CD4-positive, alpha-beta memory T cell (primary cell): Measurements from ENCODE around the gene PLCG2. TPM values are rescaled to one million over a fixed set of nuclear protein-coding genes. Genes with fewer than 3 reads are reported as not detected.

Source experiments
- CTCF ChIA-PET: fragments of 350-600 bp; sonication (Branson Sonifier 250); formaldehyde crosslinking; loops from one replicate; lab custom pipeline; 2021; ENCODE audit warnings: inconsistent platforms; ENCODE audit not compliant: partially characterized antibody; lab: Charles Lee
- POLR2A ChIA-PET: fragments of 350-600 bp; sonication (Branson Sonifier 250); formaldehyde crosslinking; loops from one replicate; lab custom pipeline; 2021; ENCODE audit not compliant: partially characterized antibody; lab: Charles Lee
- DNase-seq, 5 donors: peaks; one replicate each; pipeline versions ENCODE4 v3.0.0 to v3.0.0-alpha.2; 2020 to 2022; ENCODE audit warnings: mixed read lengths in 1 of 5
- H3K27ac ChIP-seq: one replicate; pipeline ENCODE4 v1.7.0; 2013; ENCODE audit warnings: low read depth, low read length
- H3K27me3 ChIP-seq: 2 replicates; pipeline ENCODE4 v1.7.0; 2013; ENCODE audit warnings: mild to moderate bottlenecking, low read length, moderate library complexity; ENCODE audit not compliant: insufficient read depth
- H3K36me3 ChIP-seq: 2 replicates; pipeline ENCODE4 v1.7.0; 2013; ENCODE audit warnings: mild to moderate bottlenecking, low read length, moderate library complexity; ENCODE audit not compliant: insufficient read depth
- H3K4me1 ChIP-seq: 2 replicates; pipeline ENCODE4 v1.7.0; 2013; ENCODE audit warnings: mild to moderate bottlenecking, low read length, moderate library complexity; ENCODE audit not compliant: insufficient read depth
- H3K4me3 ChIP-seq, 2 donors: one replicate each; pipeline ENCODE4 v1.7.0; 2013; ENCODE audit warnings: low read length in 2 of 2, mild to moderate bottlenecking in 1 of 2
- H3K9me3 ChIP-seq, 2 donors: one replicate each; pipeline ENCODE4 v1.7.0; 2013; ENCODE audit warnings: low read length in 2 of 2, control low read depth in 1 of 2; ENCODE audit not compliant: control insufficient read depth in 1 of 2
- H3K27ac Mint-ChIP-seq, 7 donors: one replicate each; pipeline ENCODE4 v1.8.0; 2020 to 2021; ENCODE audit warnings: mixed read lengths in 7 of 7, mild to moderate bottlenecking in 6 of 7, inconsistent platforms in 3 of 7, moderate library complexity in 3 of 7
- H3K27me3 Mint-ChIP-seq, 2 donors: one replicate each; pipeline ENCODE4 v1.8.0; 2020 to 2021; ENCODE audit warnings: mixed read lengths in 2 of 2
- H3K36me3 Mint-ChIP-seq, 2 donors: one replicate each; pipeline ENCODE4 v1.8.0; 2020 to 2021; ENCODE audit warnings: mixed read lengths in 2 of 2, inconsistent platforms in 1 of 2, mild to moderate bottlenecking in 1 of 2
- H3K4me1 Mint-ChIP-seq, 4 donors: one replicate each; pipeline ENCODE4 v1.8.0; 2020 to 2021; ENCODE audit warnings: mixed read lengths in 4 of 4, mild to moderate bottlenecking in 1 of 4
- H3K4me3 Mint-ChIP-seq, 8 donors: one replicate each; pipeline ENCODE4 v1.8.0; 2020 to 2021; ENCODE audit warnings: mixed read lengths in 8 of 8, mild to moderate bottlenecking in 7 of 8, moderate library complexity in 6 of 8, inconsistent platforms in 3 of 8
- H3K9me3 Mint-ChIP-seq, 8 donors: one replicate each; pipeline ENCODE4 v1.8.0; 2020 to 2021; ENCODE audit warnings: mixed read lengths in 8 of 8, mild to moderate bottlenecking in 5 of 8, inconsistent platforms in 3 of 8, moderate library complexity in 1 of 8
- intact Hi-C: fragments of 100-400 bp; cut with micrococcal nuclease; formaldehyde crosslinking; loops from one replicate; pipeline ENCODE4 v1.15.1; 2023
- polyA plus RNA-seq, 2 donors: library from polyadenylated mRNA; unstranded; fragments of 300-500 nt; fragmentation: Illumina TruSeq; gene quantifications; one replicate each; pipeline ENCODE4 v1.2.3, GENCODE V29; 2021
- total RNA-seq, 2 experiments: library from RNA; stranded (reverse); gene quantifications; one replicate each; pipeline ENCODE4 v1.2.3, GENCODE V29; 2021

Gene PLCG2
- total and polyA plus RNA-seq, 4 experiments from 2014 or later: 0.63 to 2.4 (median 2.1) TPM

DNA sequence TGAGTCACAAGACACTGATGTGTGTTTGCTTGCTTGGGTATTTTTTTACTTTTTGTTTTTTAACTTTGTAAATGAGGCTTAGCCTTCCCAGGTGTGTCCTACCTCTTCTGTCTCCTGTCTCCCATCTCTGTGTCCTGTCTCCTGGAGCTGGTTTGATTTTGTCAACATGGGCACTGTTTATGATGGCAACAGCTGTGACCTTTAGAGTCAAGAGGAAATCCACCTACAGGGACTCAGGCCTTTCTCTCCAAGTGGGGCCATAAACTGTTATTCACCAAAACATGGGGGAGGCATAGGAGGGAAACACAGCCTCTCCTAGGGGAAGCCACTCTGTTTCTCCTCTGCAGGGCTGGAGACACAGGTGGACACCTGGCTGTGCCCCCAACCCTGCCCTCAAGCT is 13.1 kb upstream of the PLCG2 start:
- no peaks in the 10 kb centered on the region for H3K27me3 Mint-ChIP-seq
- Histone ChIP-seq H3K27me3 (no peaks in the 10 kb centered on the region), H3K4me1 (no peaks in the 10 kb centered on the region), H3K9me3 (no peaks in the 10 kb centered on the region), H3K4me3 (no peak overlapping the region), H3K36me3 (no peaks in the 10 kb centered on the region), H3K27ac (no peak overlapping the region)
- POLR2A ChIA-PET: no interaction called here
- CTCF ChIA-PET: no interaction called here
- no peak overlapping the region for H3K27ac Mint-ChIP-seq
- no peak overlapping the region for H3K4me3 Mint-ChIP-seq
- no peaks in the 10 kb centered on the region for H3K9me3 Mint-ChIP-seq
- intact Hi-C loops: no loop called here
- no peaks in the 10 kb centered on the region for H3K4me1 Mint-ChIP-seq
- H3K36me3 Mint-ChIP-seq: no peaks in the 10 kb centered on the region
- DNase-seq: no peak

DNA sequence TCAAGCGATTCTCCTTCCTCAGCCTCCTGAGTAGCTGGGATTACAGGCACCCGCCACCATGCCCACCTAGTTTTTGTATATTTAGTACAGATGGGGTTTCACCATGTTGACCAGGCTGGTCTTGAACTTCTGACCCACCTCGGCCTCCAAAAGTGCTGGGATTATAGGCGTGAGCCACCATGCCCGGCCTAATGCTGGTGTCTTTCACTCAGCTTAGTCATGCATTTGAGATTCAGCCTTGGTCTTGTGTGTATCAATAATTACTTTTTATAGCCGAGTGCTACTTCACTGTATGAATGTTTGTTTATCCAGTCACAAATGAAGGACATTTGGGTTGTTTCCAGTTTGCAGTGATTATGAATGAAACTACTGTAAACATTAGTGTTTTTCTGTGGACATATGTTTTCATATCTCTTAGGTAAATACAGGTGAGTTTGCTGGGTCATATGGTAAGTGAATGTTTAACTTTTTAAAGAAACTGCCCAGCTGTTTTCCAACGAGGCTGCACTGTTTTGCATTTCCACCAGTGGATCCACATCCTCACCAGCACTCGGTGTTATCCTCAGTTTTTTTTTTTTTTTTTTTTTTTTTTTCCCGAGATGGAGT is 11.0 kb upstream of the PLCG2 start:
- no peaks in the 10 kb centered on the region for H3K36me3 Mint-ChIP-seq
- H3K27ac Mint-ChIP-seq: no peak overlapping the region
- H3K27me3 Mint-ChIP-seq: peaks cover 0 to 1% of the 10 kb centered on the region in 2 donors
- Histone ChIP-seq H3K27ac (no peak overlapping the region), H3K9me3 (no peaks in the 10 kb centered on the region), H3K36me3 (no peaks in the 10 kb centered on the region), H3K4me3 (no peak overlapping the region), H3K4me1 (no peaks in the 10 kb centered on the region), H3K27me3 (no peaks in the 10 kb centered on the region)
- H3K9me3 Mint-ChIP-seq: no peaks in the 10 kb centered on the region
- no peak overlapping the region for H3K4me3 Mint-ChIP-seq
- ChIA-PET CTCF (no interaction called here), POLR2A (no interaction called here)
- no peak for DNase-seq
- intact Hi-C loops: no loop called here
- no peaks in the 10 kb centered on the region for H3K4me1 Mint-ChIP-seq

DNA sequence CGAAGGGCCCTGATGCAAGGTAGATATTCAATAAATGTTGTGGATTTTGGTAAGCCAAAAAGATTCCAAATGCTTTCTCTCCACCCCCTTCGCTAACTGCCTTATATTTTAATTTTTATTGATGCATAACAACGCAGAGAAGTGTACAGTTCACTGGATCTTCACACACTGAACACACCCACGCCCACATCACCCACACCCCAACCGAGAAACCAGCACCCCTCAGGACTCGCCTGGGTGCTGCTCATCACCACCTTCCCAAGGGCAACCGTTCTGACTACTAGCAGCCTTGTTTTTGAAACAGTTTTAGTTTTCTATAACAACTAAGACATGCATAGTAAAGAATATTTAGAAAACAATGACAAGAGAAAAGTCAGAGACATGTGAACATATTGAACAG is 9.1 kb upstream of the PLCG2 start:
- H3K9me3 Mint-ChIP-seq: no peaks in the 10 kb centered on the region
- Histone ChIP-seq H3K36me3 (no peaks in the 10 kb centered on the region), H3K4me3 (no peak overlapping the region), H3K9me3 (no peaks in the 10 kb centered on the region), H3K4me1 (no peaks in the 10 kb centered on the region), H3K27ac (no peak overlapping the region), H3K27me3 (no peaks in the 10 kb centered on the region)
- H3K27me3 Mint-ChIP-seq: peaks cover 0 to 1% of the 10 kb centered on the region in 2 donors
- no peaks in the 10 kb centered on the region for H3K36me3 Mint-ChIP-seq
- ChIA-PET CTCF (interaction anchor here (0.7 kb wide), 1 partner anchor 27 kb away, joined by 3 read pairs; no protein-coding TSS in a partner anchor), POLR2A (no interaction called here)
- H3K4me3 Mint-ChIP-seq: no peak overlapping the region
- intact Hi-C loops: no loop called here
- no peak for DNase-seq
- no peaks in the 10 kb centered on the region for H3K4me1 Mint-ChIP-seq
- no peak overlapping the region for H3K27ac Mint-ChIP-seq

DNA sequence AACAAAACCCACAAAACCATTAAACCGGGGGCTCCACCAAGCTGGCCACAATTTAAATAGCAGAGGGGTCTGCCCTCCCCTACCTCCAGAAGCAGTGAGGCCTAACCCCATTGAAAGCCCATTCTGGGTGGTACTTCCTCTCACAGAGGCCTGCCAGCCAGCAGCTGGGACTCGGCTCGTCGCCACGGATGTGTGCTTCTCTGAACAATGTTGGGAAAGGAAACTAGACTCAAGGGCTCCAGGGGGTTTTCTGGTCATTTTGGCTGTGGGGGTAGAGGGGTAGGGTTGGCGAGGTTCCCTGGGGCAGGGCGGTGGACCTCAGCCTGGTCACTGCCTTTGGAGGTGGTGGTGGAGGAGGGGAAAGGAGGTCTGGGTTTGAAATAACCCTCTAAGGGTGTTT is 4.7 kb upstream of the PLCG2 start:
- H3K4me1 ChIP-seq: no peaks in the 10 kb centered on the region
- H3K27ac ChIP-seq: no peak overlapping the region
- intact Hi-C loops: no loop called here
- no peaks in the 10 kb centered on the region for H3K36me3 ChIP-seq
- Mint-ChIP-seq H3K27ac (no peak overlapping the region), H3K4me1 (peaks cover 1 to 8% (median 5%) of the 10 kb centered on the region in 4 donors), H3K9me3 (peaks cover 0 to 2% (median 0%) of the 10 kb centered on the region in 8 donors), H3K27me3 (peaks cover 11% of the 10 kb centered on the region in 2 donors), H3K4me3 (no peak overlapping the region), H3K36me3 (no peaks in the 10 kb centered on the region)
- CTCF ChIA-PET: no interaction called here
- no peaks in the 10 kb centered on the region for H3K9me3 ChIP-seq
- no peaks in the 10 kb centered on the region for H3K27me3 ChIP-seq
- POLR2A ChIA-PET: no interaction called here
- DNase-seq: no peak
- H3K4me3 ChIP-seq: no peak overlapping the region

DNA sequence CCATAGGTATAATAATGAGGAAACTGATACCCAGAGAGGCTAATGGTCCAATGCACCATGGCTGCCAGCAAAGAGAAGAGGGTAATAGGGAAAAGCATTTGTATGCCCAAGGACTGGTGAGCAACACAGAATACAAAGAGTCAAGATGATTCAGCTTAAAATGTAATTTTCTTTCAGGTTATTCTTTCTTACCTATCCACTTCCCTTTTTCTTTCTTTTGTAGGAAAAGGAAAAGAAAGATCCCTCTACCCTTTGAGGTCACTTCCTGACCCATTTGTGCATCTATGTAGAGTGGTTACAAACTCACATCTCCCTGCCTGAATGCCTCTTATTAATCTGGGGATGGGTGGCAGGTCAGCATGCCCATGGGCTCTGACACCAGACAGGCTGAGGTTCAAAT is 3.5 kb upstream of the PLCG2 start:
- DNase-seq: no peak
- no peak overlapping the region for H3K4me3 ChIP-seq
- Mint-ChIP-seq H3K4me1 (peaks cover 5 to 18% (median 12%) of the 10 kb centered on the region in 4 donors), H3K9me3 (peaks cover 0 to 2% (median 0%) of the 10 kb centered on the region in 8 donors), H3K27ac (no peak overlapping the region), H3K36me3 (no peaks in the 10 kb centered on the region), H3K4me3 (no peak overlapping the region), H3K27me3 (peaks cover 14 to 19% of the 10 kb centered on the region in 2 donors)
- intact Hi-C loops: no loop called here
- H3K9me3 ChIP-seq: no peaks in the 10 kb centered on the region
- H3K36me3 ChIP-seq: no peaks in the 10 kb centered on the region
- POLR2A ChIA-PET: no interaction called here
- CTCF ChIA-PET: no interaction called here
- no peak overlapping the region for H3K27ac ChIP-seq
- H3K4me1 ChIP-seq: peaks cover 7% of the 10 kb centered on the region
- H3K27me3 ChIP-seq: peaks cover 5% of the 10 kb centered on the region

DNA sequence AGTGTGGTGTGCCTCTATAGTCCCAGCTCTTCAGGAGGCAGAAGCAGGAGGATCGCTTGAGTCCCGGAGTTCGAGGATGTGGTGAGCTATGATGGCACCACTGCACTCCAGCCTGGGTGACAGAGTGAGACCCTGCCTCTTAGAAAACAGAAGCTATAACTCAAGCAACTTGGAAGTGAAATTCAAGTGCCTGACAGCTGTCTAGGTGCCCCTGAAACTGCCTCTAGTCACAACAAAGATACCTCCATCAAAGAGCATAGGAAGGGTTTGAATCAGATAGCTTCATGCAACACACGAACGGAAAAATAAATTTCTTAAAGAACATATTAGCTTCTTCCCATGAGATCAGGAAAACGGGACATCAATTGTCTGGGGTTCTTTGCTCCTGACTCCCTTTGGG is 860 bp upstream of the PLCG2 start:
- peak overlapping the region; percentile 70 to 91 (median 80) for H3K4me3 Mint-ChIP-seq
- Histone ChIP-seq H3K9me3 (no peaks in the 10 kb centered on the region), H3K4me1 (peaks cover 7% of the 10 kb centered on the region), H3K36me3 (no peaks in the 10 kb centered on the region), H3K4me3 (no peak overlapping the region), H3K27ac (no peak overlapping the region), H3K27me3 (peaks cover 5% of the 10 kb centered on the region)
- peaks cover 23 to 29% of the 10 kb centered on the region in 2 donors for H3K27me3 Mint-ChIP-seq
- ChIA-PET POLR2A (no interaction called here), CTCF (interaction anchor here (1.3 kb wide), 1 partner anchor 13 kb away, joined by 3 read pairs; no protein-coding TSS in a partner anchor)
- peaks cover 7 to 18% (median 12%) of the 10 kb centered on the region in 4 donors for H3K4me1 Mint-ChIP-seq
- intact Hi-C loops: no loop called here
- H3K27ac Mint-ChIP-seq: peak overlapping the region in 1 of 7 donors; percentile 62
- H3K9me3 Mint-ChIP-seq: peaks cover 0 to 2% (median 0%) of the 10 kb centered on the region in 8 donors
- no peaks in the 10 kb centered on the region for H3K36me3 Mint-ChIP-seq
- DNase-seq: no peak

DNA sequence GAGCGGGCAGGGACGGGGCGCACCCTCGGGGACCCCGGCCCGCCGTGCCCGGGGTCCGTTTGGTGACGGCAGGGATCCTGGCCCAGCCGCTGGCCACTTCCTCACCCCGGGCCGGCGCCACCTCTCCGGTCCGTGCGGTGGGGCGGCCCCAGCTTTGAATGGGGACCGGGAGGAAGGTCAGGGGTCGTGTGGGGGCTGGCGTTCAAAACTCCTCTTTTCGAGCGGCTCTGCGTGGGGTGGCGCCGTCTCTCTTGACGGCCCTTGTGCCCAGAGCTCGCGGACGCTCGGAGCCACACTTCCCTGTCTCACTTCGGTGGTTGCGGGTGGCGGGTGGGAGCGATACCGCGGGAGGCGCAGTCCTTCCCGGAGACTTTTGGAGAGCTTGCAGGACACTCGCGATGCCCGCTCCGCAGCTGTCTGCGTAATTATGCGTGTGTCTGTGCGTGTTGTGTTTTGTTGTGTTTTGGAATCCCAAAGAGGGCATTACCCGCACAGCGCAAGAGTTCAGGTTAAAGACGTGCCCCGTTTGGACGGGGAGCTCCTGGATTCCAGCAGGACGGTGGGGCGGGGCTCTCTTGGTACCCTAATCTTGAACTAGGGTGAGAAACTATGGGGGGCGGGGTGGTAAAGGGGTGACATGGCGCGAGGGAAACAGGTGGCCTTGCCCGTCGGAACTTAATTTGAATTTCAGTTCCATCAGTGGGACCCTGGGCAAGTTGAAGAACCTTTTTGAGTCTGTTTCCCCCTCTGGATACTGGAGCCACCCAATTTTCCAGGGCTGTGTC is 637 bp downstream of the PLCG2 start:
- Mint-ChIP-seq H3K4me1 (peaks cover 7 to 18% (median 12%) of the 10 kb centered on the region in 4 donors), H3K4me3 (peak overlapping the region; percentile 77 to 90 (median 84)), H3K27me3 (peaks cover 28 to 29% of the 10 kb centered on the region in 2 donors), H3K9me3 (peaks cover 0 to 2% (median 0%) of the 10 kb centered on the region in 8 donors), H3K27ac (peak overlapping the region in 2 of 7 donors; percentile 75 to 81), H3K36me3 (no peaks in the 10 kb centered on the region)
- intact Hi-C loops: no loop called here
- H3K27me3 ChIP-seq: peaks cover 5% of the 10 kb centered on the region
- H3K9me3 ChIP-seq: no peaks in the 10 kb centered on the region
- no peak overlapping the region for H3K27ac ChIP-seq
- peak in 3 of 5 donors; percentile 1 to 5 (median 2) for DNase-seq
- H3K4me3 ChIP-seq: peak overlapping the region; percentile 3 to 35
- H3K4me1 ChIP-seq: peaks cover 7% of the 10 kb centered on the region
- ChIA-PET CTCF (no interaction called here), POLR2A (interaction anchor here (1.2 kb wide), 1 partner anchor 16 kb away, joined by 3 read pairs; no protein-coding TSS in a partner anchor)
- H3K36me3 ChIP-seq: no peaks in the 10 kb centered on the region
